NCI-H460 (cell line): ENCODE measurements around the gene PSMD6. TPM values are rescaled to one million over a fixed set of nuclear protein-coding genes. Genes with fewer than 3 reads are reported as not detected.

Source experiments
- DNase-seq: peaks from one replicate; pipeline ENCODE4 v3.0.0-alpha.2; 2016; ENCODE audit warnings: low read depth; ENCODE audit errors: extremely low read depth
- total RNA-seq: library from RNA; depleted of rRNA; stranded (reverse); fragments of >200 nt; shearing (Covaris generic); gene quantifications from 2 replicates; pipeline ENCODE4 v1.2.3, GENCODE V29; 2014

The PSMD6 gene
- total RNA-seq, 1 experiment from 2014 or later: 79.8 TPM

DNA sequence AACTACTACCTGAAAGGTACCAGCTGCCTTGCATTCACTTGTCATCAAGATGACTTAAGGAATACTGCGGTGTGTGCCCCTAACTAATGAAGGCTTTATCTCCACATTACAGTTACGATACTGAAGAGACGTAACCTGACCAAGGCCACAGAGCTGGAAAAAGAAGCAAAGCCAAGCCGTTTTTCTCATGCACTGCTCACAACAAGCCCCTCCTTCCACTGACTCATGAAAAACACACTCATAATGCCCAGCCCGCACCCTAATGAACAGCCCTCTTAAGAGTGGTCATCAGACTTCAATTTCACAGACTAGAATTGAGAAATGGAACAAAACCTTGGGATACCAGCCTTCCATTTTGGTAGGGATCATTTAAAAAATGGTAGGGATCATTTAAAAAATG lies 11.6 kb downstream of the PSMD6 start:
- DNase-seq: no peak

DNA sequence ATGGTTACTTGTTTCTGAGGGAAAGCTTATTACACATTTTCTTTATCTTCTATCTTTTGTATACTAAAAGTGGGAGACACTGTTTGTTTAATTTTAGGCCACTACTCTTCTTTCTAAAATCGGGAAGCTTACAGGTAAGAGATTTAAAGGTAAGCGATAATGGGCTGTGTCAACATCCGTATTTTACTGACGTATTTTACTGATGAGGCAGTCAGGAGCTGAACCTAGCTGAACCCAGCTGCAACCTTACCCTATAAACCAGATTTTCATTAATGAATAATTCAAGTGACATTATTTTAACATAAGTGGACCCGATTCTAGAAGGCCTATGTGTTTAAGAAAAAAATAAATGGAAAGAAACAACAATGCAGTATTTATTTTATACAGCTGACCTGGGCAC lies 13.1 kb downstream of the PSMD6 start:
- DNase-seq: no peak

DNA sequence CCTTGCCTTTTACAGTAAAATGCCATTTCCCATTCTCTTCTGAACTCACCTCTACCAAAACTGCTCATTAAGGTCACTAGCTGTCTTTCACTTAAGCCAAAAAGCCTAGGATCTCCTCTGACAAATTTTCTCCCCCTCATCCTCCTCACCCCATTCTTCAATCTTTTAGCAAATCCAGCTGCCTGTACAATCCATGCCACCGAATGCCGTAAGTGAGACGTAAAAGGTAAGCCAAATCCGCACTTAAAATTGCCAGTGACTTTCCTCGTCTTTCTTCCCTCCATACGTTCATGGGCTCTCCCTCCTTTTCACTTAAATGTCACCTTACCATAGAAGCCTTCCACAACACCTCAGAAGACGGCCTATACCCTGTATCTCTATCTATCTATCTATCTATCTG lies 13.8 kb downstream of the PSMD6 start:
- no peak for DNase-seq

- DNase-seq: no peak
These were observed 14.6 kb downstream of the PSMD6 start for GRCh38 chr3:64008487-64009351.

DNA sequence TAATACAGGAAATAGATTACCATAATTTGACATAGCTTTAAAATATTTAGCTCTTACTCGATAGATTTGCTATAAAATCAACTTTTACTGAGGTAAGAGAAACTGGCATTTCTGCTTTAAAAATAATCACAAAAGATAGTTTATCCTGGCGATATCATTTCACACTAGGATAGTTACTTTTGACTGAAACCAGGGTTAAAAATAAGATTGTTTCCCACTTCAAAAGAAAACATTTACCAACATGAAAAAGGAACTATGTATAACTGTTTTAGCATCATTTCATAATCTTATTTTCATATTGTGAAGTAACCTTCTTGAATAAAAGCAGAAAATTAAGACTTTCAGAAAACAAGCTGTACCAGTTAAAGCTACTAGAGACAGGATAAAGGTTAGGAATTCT lies 15.3 kb downstream of the PSMD6 start:
- no peak for DNase-seq

DNA sequence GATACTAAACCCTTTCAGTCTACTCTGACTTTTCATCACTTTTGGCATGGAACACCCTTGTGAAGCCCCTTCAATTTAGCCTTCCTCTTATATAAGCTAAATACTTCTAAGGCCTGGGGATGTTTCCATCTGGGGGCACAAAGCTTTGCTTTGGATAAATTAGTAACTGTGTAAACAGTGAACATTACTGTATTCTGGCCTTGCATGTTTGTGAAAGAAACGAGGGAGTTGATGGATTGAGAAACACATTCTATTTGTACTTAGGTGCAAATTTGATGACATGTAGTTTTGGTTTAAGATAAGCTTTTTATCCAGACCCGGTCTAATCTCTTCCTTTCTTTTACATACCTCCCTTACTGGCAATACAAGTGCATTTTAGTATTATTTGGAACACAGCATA lies 19.7 kb downstream of the PSMD6 start:
- no peak for DNase-seq

DNA sequence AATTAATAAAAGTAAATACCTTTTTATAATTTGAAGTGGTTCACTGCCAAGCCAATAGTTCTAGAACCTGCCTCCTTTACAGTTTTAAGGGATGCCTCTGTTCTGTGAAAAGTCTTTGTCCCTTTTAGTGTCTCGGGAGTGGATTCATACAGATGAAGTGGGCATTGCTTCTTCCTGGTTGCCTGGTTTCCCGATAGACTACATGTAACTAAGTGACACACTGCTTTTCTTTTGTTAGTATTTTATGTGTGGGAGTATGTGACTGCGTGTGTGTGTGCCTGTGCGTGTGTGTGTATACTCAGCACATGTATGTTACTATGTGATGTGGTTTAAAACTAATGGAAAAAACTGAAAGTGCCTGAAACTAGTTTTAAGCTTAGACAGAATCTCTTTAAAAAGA lies 21.1 kb downstream of the PSMD6 start:
- DNase-seq: no peak

DNA sequence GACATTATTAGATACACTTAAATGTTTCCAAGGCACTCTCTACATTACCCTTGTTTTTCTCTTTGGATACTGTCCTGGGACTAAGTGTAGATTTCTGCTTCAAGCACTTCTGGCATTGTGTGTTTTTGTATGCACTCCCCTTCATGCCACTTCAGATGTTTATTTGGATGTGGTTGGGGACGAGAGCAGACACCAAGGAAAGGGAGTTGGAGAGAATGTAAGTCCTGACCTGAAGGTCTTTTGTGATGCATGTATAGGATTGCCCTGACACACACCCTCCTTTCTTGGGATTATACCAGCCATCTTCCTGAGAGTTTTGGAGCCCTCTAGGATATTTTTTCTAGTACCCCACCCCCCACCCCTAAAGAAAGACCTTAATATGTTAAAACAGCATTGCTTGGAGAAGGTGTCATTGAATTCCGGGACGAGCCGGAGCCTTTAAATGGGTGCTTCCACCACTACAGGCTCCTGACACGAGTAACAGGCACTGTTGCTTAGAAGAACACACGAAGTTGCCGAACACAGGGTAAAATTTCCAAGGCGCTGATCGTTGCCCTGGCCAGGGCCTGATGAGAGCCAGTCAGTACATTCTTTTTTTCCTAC lies 22.7 kb downstream of the PSMD6 start:
- DNase-seq: no peak

- no peak for DNase-seq
These were observed 24.2 kb downstream of the PSMD6 start for GRCh38 chr3:63998852-63999754.

DNA sequence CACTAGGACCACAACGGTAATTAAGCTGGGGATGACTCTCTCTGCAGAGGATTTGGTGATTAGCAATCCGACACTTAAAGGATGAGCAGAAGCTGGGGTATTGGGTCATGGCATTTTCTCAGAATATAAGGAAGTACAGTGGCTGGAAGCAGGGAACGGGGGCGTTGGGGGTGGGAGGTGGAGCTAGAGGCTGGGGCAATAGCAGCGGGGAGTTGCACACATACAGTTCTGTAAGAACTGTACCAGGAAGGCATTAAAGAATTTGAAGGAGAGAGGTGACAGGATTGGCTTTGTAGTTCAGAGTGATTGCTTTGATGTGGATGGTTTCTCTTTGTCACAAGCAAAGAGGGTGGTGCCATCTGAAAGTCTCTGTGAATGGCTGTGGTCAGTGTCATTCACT lies 28.2 kb downstream of the PSMD6 start:
- DNase-seq: no peak

- DNase-seq: peak; percentile 49
These were observed 29.6 kb downstream of the PSMD6 start for GRCh38 chr3:63993653-63994079.

DNA sequence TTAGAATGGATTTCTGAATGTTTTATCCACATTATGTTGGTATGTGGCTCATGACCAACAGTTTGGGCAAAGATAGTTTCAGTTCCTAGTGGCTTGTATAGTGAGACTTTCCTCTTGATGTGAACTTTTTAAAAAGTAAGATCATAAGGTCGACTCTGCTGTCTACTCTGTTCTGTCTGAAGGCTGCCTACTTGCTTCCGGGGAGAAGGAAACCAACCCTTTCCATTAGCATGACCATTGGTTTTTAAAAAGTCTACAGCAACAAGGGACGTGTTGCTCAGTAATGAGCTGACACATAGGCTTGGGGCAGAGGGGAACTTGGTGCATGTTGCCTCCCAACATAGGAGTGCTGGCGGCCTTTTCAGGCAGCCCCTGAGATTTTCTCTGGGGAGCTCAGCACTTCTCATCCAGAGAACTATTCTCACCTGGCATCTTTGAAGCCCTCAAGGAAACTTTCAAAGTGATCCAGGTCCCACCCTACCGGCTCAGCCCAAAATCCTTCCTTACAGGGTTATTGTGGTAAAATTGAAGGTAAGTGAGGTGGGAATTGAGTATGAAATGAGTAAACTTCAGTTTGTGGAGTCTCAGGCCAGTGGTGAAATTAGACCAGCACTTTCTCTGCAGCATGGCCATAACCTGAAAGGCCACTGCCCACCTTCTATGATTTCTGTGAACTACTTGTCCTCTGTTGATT lies 30.6 kb downstream of the PSMD6 start:
- no peak for DNase-seq

- no peak for DNase-seq
These were observed 31.6 kb downstream of the PSMD6 start for GRCh38 chr3:63991666-63992065.

- no peak for DNase-seq
These were observed 32.6 kb downstream of the PSMD6 start for GRCh38 chr3:63990733-63991132.

GRCh38 chr3:63990204-63990603 lies 33.1 kb downstream of the PSMD6 start:
- no peak for DNase-seq

- DNase-seq: no peak
These were observed 34.4 kb downstream of the PSMD6 start for GRCh38 chr3:63988943-63989342.

- DNase-seq: no peak
These were observed 36.5 kb downstream of the PSMD6 start for GRCh38 chr3:63986831-63987230.

DNA sequence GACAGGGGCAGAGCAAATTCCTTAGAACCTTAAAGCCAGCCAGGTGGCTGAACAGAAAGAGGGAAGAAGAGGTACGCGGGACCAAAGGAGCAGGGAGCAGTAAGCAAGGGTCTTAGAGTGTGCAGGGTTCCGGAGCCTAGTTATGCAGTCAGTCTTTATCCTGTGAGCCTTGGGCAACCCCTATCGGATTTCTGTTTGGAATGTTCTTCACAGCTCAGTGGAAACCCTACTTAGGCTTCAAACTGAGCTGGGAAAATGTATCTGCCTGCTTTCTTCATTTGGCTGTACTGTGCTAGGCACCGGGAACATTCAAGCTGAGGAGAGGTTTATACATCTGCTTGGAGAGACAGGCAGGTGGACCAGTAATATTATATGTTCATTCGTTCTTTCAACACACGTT lies 37.1 kb downstream of the PSMD6 start:
- no peak for DNase-seq

DNA sequence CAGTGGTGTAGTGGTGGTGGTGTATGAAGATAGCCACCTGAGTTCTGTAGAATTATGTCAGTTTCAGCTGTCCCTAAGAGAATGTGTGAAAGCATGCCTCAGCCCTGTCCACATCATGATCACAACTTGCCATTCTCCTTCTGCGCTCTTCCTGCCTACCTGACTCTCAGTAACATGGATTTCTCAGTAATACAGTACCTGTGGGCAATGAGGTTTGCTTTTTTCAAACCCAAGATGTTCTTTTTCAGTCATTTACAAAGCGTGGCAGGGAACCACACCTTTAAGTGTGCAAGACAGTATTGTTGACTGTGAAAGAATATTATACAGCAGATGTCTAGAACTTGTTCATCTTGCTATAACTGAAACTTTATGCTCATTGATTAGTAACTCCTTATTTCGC lies 38.9 kb downstream of the PSMD6 start:
- DNase-seq: no peak

- DNase-seq: no peak
These were observed 41.3 kb downstream of the PSMD6 start for GRCh38 chr3:63981980-63982379.
